Lung (tissue), 12 donors: ENCODE results near the gene TSN. TPM values are rescaled to one million over a fixed set of nuclear protein-coding genes. Genes with fewer than 3 reads are reported as not detected.
"Not testable (repeated sequence)": the region's sequence is repeated elsewhere in the genome, so short reads cannot be mapped to it uniquely, and the experiment has no call there.

ENCODE experiments used
- ATAC-seq: fragments of 200-7000 bp; cut with Tn5 transposase; one replicate; pipeline ENCODE4 v1.9.1; 2020; ENCODE audit warnings: moderate number of reproducible peaks; ENCODE audit not compliant: insufficient read depth, low FRiP score
- DNase-seq, 3 donors: peaks; one replicate each; pipeline ENCODE4 v3.0.0-alpha.2; 2013 to 2017
- H3K27ac ChIP-seq, 2 donors: one replicate each; pipeline ENCODE4 v1.5.1; 2013; ENCODE audit warnings: mild to moderate bottlenecking in 2 of 2, moderate library complexity in 2 of 2, control low read depth in 1 of 2, inconsistent platforms in 1 of 2, low read depth in 1 of 2, low read length in 1 of 2
- H3K27me3 ChIP-seq, 3 donors: one replicate each; pipeline ENCODE4 v1.5.1; 2013; ENCODE audit warnings: low read length in 2 of 3; ENCODE audit not compliant: control insufficient read depth in 3 of 3, insufficient read depth in 3 of 3
- H3K36me3 ChIP-seq, 4 donors: one replicate each; pipeline ENCODE4 v1.5.1; 2013; ENCODE audit warnings: low read length in 4 of 4, mild to moderate bottlenecking in 1 of 4, moderate library complexity in 1 of 4; ENCODE audit not compliant: control insufficient read depth in 4 of 4, insufficient read depth in 4 of 4
- H3K4me1 ChIP-seq, 5 donors: one replicate each; pipeline ENCODE4 v1.5.1; 2013; ENCODE audit warnings: low read length in 5 of 5, mild to moderate bottlenecking in 2 of 5, moderate library complexity in 1 of 5; ENCODE audit not compliant: control insufficient read depth in 5 of 5, insufficient read depth in 5 of 5
- H3K4me3 ChIP-seq: one replicate; pipeline ENCODE4 v1.5.1; 2013; ENCODE audit warnings: mild to moderate bottlenecking, control low read depth, moderate library complexity
- H3K9ac ChIP-seq, 2 donors: one replicate each; pipeline ENCODE4 v1.5.1; 2013; ENCODE audit warnings: low read length in 2 of 2, control low read depth in 1 of 2; ENCODE audit not compliant: insufficient read depth in 1 of 2
- H3K9me3 ChIP-seq, 4 donors: one replicate each; pipeline ENCODE4 v1.5.1; 2013; ENCODE audit warnings: low read length in 3 of 4, mild to moderate bottlenecking in 1 of 4, moderate library complexity in 1 of 4; ENCODE audit not compliant: control insufficient read depth in 4 of 4, insufficient read depth in 3 of 4
- CTCF ChIP-seq: IDR thresholded peaks from 2 replicates; pipeline ENCODE4 v1.5.1; 2012; ENCODE audit warnings: mild to moderate bottlenecking; ENCODE audit errors: control extremely low read depth, extremely low read depth
- WGBS, 2 donors: extraction: QIAGEN DNeasy Blood & Tissue Kit; methylation state at CpG; one replicate each; pipeline ENCODE4 v1.1.7; 2013; 5-methylcytosine and 5-hydroxymethylcytosine counted together
- polyA plus RNA-seq, 2 donors: library from polyadenylated mRNA; stranded (reverse); fragments of 200-250 nt; gene quantifications; one replicate each; pipeline ENCODE4 v1.2.1, GENCODE V29; 2013
- total RNA-seq, 2 donors: library from RNA; depleted of rRNA in 1 of 2; stranded (reverse); fragments of >200 nt in 1 of 2; gene quantifications; one replicate each; pipeline ENCODE4 v1.2.1, GENCODE V29; 2014 to 2021
- donor health status: control.
- donor health status: control.
- donor health status: Bipolar disorder and iron deficiency.
- donor health status: healthy.
- donor health status: DM: yes; HTN: yes; CAD: no.

TSN gene
- total and polyA plus RNA-seq, 4 donors = 20.5 to 53.8 (median 39.1) TPM

DNA sequence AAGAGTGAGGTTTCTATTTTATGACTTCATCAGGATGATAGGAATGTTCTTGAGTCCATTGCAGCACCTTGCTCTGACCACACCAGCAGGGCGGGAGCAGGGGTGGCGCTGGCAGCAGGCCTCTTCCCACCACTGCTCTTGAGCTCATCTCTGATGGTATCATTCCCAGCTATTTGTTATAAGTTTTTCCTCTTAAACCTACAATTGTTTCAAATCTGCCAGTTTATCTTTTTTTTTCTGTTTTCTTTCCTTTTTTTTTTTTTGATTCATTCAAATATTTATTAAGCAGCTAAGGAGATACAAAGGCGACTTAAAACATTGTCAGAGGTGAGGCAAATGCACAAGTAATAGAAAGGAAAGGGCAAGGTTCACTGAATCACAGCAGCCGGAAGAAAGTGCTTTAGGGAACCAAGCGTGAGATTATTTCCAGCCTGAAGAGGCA, 47.5 kb upstream of the TSN start:
- Histone ChIP-seq H3K27me3 (no peaks in the 10 kb centered on the region), H3K4me3 (no peak overlapping the region), H3K9ac (peak overlapping the region in 1 of 2 donors; percentile 19), H3K4me1 (no peaks in the 10 kb centered on the region), H3K9me3 (no peaks in the 10 kb centered on the region), H3K36me3 (no peaks in the 10 kb centered on the region), H3K27ac (no peak overlapping the region)
- WGBS, 2 donors = 51 to 71% methylated on average over 5 of the region's 5 CpGs
- ATAC-seq (no peak), DNase-seq (no peak)
- TF ChIP-seq CTCF = no peak

- Histone ChIP-seq H3K4me1 (no peaks in the 10 kb centered on the region), H3K27ac (no peak overlapping the region), H3K9me3 (no peaks in the 10 kb centered on the region), H3K9ac (no peak overlapping the region), H3K27me3 (no peaks in the 10 kb centered on the region), H3K36me3 (no peaks in the 10 kb centered on the region), H3K4me3 (no peak overlapping the region)
- WGBS, 2 donors = 82 to 90% methylated on average over 11 of the region's 11 CpGs
- no peak for ATAC-seq
- no peak for DNase-seq
- no peak for TF ChIP-seq CTCF
Measured at GRCh38 chr2:121709776-121710469, 45.5 kb upstream of the TSN start.

DNA sequence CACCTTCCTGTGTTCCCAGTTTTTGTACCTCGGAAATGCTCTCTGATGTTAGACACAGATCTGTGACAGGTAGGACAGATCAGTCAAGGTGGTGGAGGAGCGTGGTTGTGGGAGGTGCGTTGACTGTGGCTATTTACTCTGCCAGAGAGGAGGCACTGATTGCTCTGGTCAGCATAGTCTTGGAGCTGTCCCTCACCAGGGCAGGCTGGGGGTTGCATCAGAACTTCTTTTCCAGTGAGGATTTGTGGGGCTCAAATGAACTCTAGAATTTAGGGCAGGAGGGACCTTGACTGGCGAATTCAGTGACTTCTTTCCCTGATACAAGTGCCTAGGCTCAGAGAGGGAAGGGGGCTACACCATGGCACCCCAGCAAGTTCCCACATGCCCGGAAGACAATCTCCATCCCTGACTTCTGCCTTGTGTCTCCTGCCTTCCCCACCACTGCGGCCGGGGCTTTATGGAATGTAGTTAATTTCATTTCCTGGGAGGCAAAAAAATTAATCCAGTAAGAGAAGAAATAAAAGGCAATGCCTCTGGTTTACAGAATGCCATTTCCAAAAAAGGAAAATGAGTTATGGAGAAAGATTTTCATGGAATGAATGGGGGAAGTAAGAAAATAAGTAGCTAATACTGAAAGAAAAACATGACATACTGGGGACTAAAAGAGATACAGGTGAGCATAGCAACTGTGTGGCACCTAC, 44.8 kb upstream of the TSN start:
- H3K27me3 ChIP-seq = no peaks in the 10 kb centered on the region
- H3K9ac ChIP-seq = no peak overlapping the region
- H3K36me3 ChIP-seq = no peaks in the 10 kb centered on the region
- DNase-seq (no peak), ATAC-seq (no peak)
- no peak for TF ChIP-seq CTCF
- no peak overlapping the region for H3K4me3 ChIP-seq
- H3K9me3 ChIP-seq = no peaks in the 10 kb centered on the region
- WGBS, 2 donors = 83 to 93% methylated on average over 7 of the region's 7 CpGs
- no peaks in the 10 kb centered on the region for H3K4me1 ChIP-seq
- no peak overlapping the region for H3K27ac ChIP-seq

DNA sequence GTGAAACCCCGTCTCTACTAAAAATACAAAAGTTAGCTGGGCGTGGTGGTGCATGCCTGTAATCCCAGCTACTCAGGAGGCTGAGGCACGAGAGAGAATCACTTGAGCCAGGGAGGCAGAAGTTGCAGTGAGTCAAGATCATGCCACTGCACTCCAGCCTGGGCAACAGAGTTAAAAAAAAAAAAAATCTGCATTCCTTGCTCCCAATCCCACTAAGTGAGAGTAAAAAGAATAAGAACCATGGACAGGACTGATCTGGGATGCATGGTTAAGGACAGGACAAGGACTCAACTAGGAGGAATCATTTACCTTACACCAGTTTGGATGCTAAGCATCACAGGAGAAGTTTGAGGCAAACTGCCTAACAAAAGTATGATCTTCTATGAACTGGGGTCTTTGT, 44.0 kb upstream of the TSN start:
- H3K27me3 ChIP-seq, H3K27ac ChIP-seq, H3K36me3 ChIP-seq, DNase-seq, H3K9me3 ChIP-seq, H3K4me3 ChIP-seq, ATAC-seq, H3K4me1 ChIP-seq, H3K9ac ChIP-seq: not testable (repeated sequence)
- 87 to 93% methylated on average over 1 to 3 of the region's 3 CpGs for WGBS, 2 donors
